HepG2 (cell line): ENCODE results near the gene ATP9B. TPM values are rescaled to one million over a fixed set of nuclear protein-coding genes. Genes with fewer than 3 reads are reported as not detected.
"Not testable (repeated sequence)": the region's sequence is repeated elsewhere in the genome, so short reads cannot be mapped to it uniquely, and the experiment has no call there.

Experiments used
- ATAC-seq: fragments of 200-7000 bp; cut with Tn5 transposase; 3 replicates; pipeline ENCODE4 v1.9.1; 2020; ENCODE audit warnings: mild to moderate bottlenecking, moderate library complexity
- BruUV-seq: library from RNA; stranded (reverse); fragments of 400-500 nt; replicated peaks from 2 replicates; lab custom pipeline; 2021; lab: Mats Ljungman, UMichigan
- CTCF ChIA-PET: fragments of 300-600 bp; formaldehyde crosslinking; extraction: SDS; loops from one replicate; lab custom pipeline; 2021; ENCODE audit warnings: low total read pairs, inconsistent platforms, low intra/inter-chr PET ratio; lab: Yijun Ruan, JAX
- POLR2A ChIA-PET: fragments of 350-600 bp; sonication (Branson Sonifier 250); formaldehyde crosslinking; loops from one replicate; lab custom pipeline; 2020; ENCODE audit warnings: antibody characterized with exemption, inconsistent platforms; lab: Yijun Ruan, JAX
- DNase-seq: peaks from one replicate; pipeline ENCODE4 v3.0.0-alpha.2; 2015; ENCODE audit warnings: low spot score
- FAIRE-seq: peaks from 3 replicates; lab custom pipeline; 2011; peaks lifted over from hg19 to GRCh38; lab: Jason Lieb, UNC
- H2AFZ ChIP-seq: one replicate; pipeline ENCODE4 v1.6.1; 2011; ENCODE audit warnings: low read length, inconsistent platforms
- H3K27ac ChIP-seq: fragments of 300-600 bp; 3 replicates; pipeline ENCODE4 v1.8.0; 2011; ENCODE audit warnings: mixed run types, mild to moderate bottlenecking, mixed read lengths, low read length, inconsistent platforms; ENCODE audit not compliant: insufficient read depth; ENCODE audit errors: extremely low read length
- H3K27me3 ChIP-seq, 2 experiments: fragments of 200-600 bp in 1 of 2; 2 replicates in 1 of 2; 3 replicates in 1 of 2; pipeline versions ENCODE4 v1.6.0 to v1.8.0; 2011; ENCODE audit warnings: low read length in 2 of 2, mild to moderate bottlenecking in 2 of 2, moderate library complexity in 2 of 2, inconsistent platforms in 1 of 2; ENCODE audit not compliant: insufficient read depth in 2 of 2, control insufficient read depth in 1 of 2
- H3K36me3 ChIP-seq, 2 experiments: fragments of 200-600 bp in 1 of 2; replicated peaks in 1 of 2; 2 replicates in 1 of 2; 3 replicates in 1 of 2; pipeline versions ENCODE4 v1.5.1 to v1.8.0; 2011; ENCODE audit warnings: low read length in 2 of 2, inconsistent platforms in 1 of 2; ENCODE audit not compliant: insufficient read depth in 2 of 2, control insufficient read depth in 1 of 2
- H3K4me1 ChIP-seq: 2 replicates; pipeline ENCODE4 v1.5.1; 2012; ENCODE audit warnings: low read length, inconsistent platforms; ENCODE audit not compliant: insufficient read depth
- H3K4me2 ChIP-seq: 2 replicates; pipeline ENCODE4 v1.6.0; 2011; ENCODE audit warnings: low read depth, low read length, inconsistent platforms
- H3K4me3 ChIP-seq, 3 experiments: fragments of 200-600 bp in 1 of 3; sonication (generic), shearing (Covaris generic) in 1 of 3; replicated peaks in 1 of 3; 2 replicates each; pipeline ENCODE4 v1.5.1; 2011 to 2016; ENCODE audit warnings: low read length in 3 of 3, inconsistent platforms in 2 of 3, low read depth in 2 of 3, mild to moderate bottlenecking in 2 of 3, control low read depth in 1 of 3, mixed read lengths in 1 of 3; ENCODE audit not compliant: insufficient read depth in 1 of 3
- H3K79me2 ChIP-seq: one replicate; pipeline ENCODE4 v1.6.1; 2011; ENCODE audit warnings: low read length, inconsistent platforms; ENCODE audit not compliant: insufficient read depth
- H3K9ac ChIP-seq: 2 replicates; pipeline ENCODE4 v1.6.0; 2011; ENCODE audit warnings: mild to moderate bottlenecking, low read depth, low read length, inconsistent platforms; ENCODE audit not compliant: insufficient read depth
- H3K9me3 ChIP-seq: 2 replicates; pipeline ENCODE4 v1.5.1; 2012; ENCODE audit warnings: mild to moderate bottlenecking, low read length
- H4K20me1 ChIP-seq: 2 replicates; pipeline ENCODE4 v1.6.0; 2011; ENCODE audit warnings: inconsistent platforms, mild to moderate bottlenecking, low read length, moderate library complexity; ENCODE audit not compliant: insufficient read depth
- TOE1 ChIP-seq: sonication (generic); formaldehyde crosslinking; IDR thresholded peaks from 2 replicates; pipeline ENCODE4 v1.4.0; 2020; ENCODE audit warnings: mild to moderate bottlenecking, missing genetic modification reagents
- ZSCAN5A ChIP-seq: sonication (generic); formaldehyde crosslinking; IDR thresholded peaks from 2 replicates; pipeline ENCODE4 v1.8.0; 2022; ENCODE audit warnings: mild to moderate bottlenecking, missing genetic modification reagents, borderline replicate concordance
- WGBS: methylation state at CpG from one replicate; pipeline ENCODE4 v1.1.6; 2017; ENCODE audit warnings: low lambda C conversion rate; 5-methylcytosine and 5-hydroxymethylcytosine counted together
- in situ Hi-C: cut with HindIII; loops from 2 replicates; pipeline ENCODE4 v1.10.0; 2017; ENCODE audit warnings: low pct_unique_long_range_greater_than_20kb; ENCODE audit not compliant: extremely low pct_ligation_motif_present
- intact Hi-C: fragments of 100-400 bp; cut with micrococcal nuclease; formaldehyde crosslinking; loops from one replicate; pipeline ENCODE4 v1.10.0; 2022; ENCODE audit not compliant: unreplicated experiment
- polyA plus RNA-seq, 8 experiments: library from polyadenylated mRNA; depleted of rRNA in 3 of 8; stranded (reverse) in 7 of 8; unstranded in 1 of 8; fragments of >200 nt; fragmentation: Illumina TruSeq in 4 of 8; extraction: Trizol in 4 of 8; gene quantifications; 2 replicates each; pipeline versions ENCODE4 v1.2.1 to v1.2.3, GENCODE V29; 2011 to 2016; ENCODE audit warnings: low read depth in 4 of 8, missing spikeins in 1 of 8, mixed read lengths in 1 of 8; ENCODE audit not compliant: insufficient read depth in 1 of 8
- total RNA-seq, 5 experiments: library from RNA; depleted of rRNA; stranded (reverse); fragments of >200 nt; fragmentation: Illumina TruSeq; extraction: Trizol; gene quantifications; 2 replicates each; pipeline ENCODE4 v1.2.3, GENCODE V29; 2016; ENCODE audit warnings: low read depth in 1 of 5

ATP9B gene
- total and polyA plus RNA-seq, 2 of the 13 experiments (the other 11 are each of a cell fraction or from before 2014, with no cell fraction given): 10.8 to 11.3 TPM

- Histone ChIP-seq H2AFZ (no peak overlapping the region), H3K9me3 (no peaks in the 10 kb centered on the region), H3K4me3 (no peak overlapping the region), H3K9ac (no peak overlapping the region), H4K20me1 (peaks cover 1% of the 10 kb centered on the region; the same call in 1 of the 2 replicates), H3K4me2 (no peak overlapping the region), H3K27me3 (no peaks in the 10 kb centered on the region), H3K27ac (no peak overlapping the region), H3K36me3 (no peaks in the 10 kb centered on the region; a peak in 1 of 5 replicates), H3K4me1 (no peaks in the 10 kb centered on the region), H3K79me2 (no peaks in the 10 kb centered on the region)
- FAIRE-seq: no peak
- no peak for DNase-seq
- ChIA-PET POLR2A (no interaction called here), CTCF (no interaction called here)
- no peak for TF ChIP-seq ZSCAN5A (CRISPR knock-in tag)
- no peak for TF ChIP-seq TOE1 (CRISPR knock-in tag)
- ATAC-seq: no peak
- intact Hi-C loops: no loop called here
- no TSS peak for BruUV-seq
- in situ Hi-C loops: loop anchor here (5.0 kb wide), 1 partner anchor 267 kb away; no protein-coding TSS in a partner anchor
- WGBS: 96% methylated on average over 9 of the region's 10 CpGs
These were observed 306.4 kb downstream of the ATP9B start for GRCh38 chr18:79375441-79376154.

GRCh38 chr18:79376661-79377060 lies 307.5 kb downstream of the ATP9B start:
- FAIRE-seq, H3K36me3 ChIP-seq, H3K9me3 ChIP-seq, POLR2A ChIA-PET, H2AFZ ChIP-seq, H3K4me3 ChIP-seq, H3K4me2 ChIP-seq, H3K27ac ChIP-seq, H4K20me1 ChIP-seq, H3K79me2 ChIP-seq, ATAC-seq, H3K27me3 ChIP-seq, BruUV-seq, H3K4me1 ChIP-seq, intact Hi-C loops, CTCF ChIA-PET, DNase-seq, H3K9ac ChIP-seq: not testable (repeated sequence)
- WGBS: 91% methylated on average over 12 of the region's 12 CpGs
- in situ Hi-C loops: loop anchor here (5.0 kb wide), 1 partner anchor 266 kb away; no protein-coding TSS in a partner anchor
